GM18499 (cell line): ENCODE data around the gene RAB5IF.
"Not testable (repeated sequence)": the region's sequence is repeated elsewhere in the genome, so short reads cannot be mapped to it uniquely, and the experiment has no call there.

ENCODE experiments used
- ATAC-seq: cut with Tn5 transposase; IDR thresholded peaks from one replicate; pipeline ENCODE4 v1.9.1; 2021; ENCODE audit warnings: moderate number of reproducible peaks; ENCODE audit not compliant: insufficient read depth, unreplicated experiment

The RAB5IF gene

GRCh38 chr20:36605399-36606157, at the start of gene RAB5IF:
Gene RAB5IF, plus strand, starts transcription at chr20:36605779. Its CDS starts 173 bp downstream, at chr20:36605952.
- ATAC-seq = peak; percentile 84

DNA sequence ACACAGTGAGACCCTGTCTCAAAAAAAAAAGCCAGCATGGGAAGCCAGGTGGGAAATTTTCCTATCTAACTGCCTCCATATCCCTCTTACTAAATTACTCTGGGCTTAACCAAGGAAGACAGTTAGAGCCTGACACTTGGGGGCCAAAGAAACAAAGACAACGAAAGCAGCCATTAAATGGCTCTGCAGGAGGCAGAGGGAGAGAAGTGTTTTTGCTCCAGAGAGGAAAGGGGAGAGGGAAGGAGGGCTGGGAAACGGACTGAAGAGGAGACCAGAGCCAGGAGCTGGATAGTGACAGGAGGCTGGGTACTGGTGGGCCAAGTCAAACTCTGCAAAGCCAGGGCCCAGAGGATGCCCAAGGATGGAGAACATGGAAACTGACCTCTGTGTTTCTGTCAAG, 42.9 kb upstream of the RAB5IF start:
- no peak for ATAC-seq

GRCh38 chr20:36563374-36563773, 42.2 kb upstream of the RAB5IF start:
- ATAC-seq = no peak

- not testable (repeated sequence) for ATAC-seq
Measured at GRCh38 chr20:36564078-36564725, 41.4 kb upstream of the RAB5IF start.

DNA sequence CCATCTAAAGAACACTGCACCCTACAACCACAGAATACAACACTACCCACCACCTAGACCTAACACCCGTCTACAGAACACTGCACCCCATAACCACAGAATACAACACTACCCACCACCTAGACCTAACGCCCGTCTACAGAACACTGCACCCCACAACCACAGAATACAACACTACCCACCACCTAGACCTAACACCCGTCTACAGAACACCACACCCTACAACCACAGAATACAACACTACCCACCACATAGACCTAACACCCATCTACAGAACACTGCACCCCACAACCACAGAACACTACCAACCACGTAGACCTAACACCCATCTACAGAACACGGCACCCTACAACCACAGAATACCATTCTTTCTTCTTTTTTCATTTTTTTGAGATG, 40.9 kb upstream of the RAB5IF start:
- ATAC-seq = not testable (repeated sequence)

- ATAC-seq = no peak
Measured at GRCh38 chr20:36565520-36565919, 40.1 kb upstream of the RAB5IF start.

- ATAC-seq = no peak
Measured at GRCh38 chr20:36569847-36570429, 35.6 kb upstream of the RAB5IF start.

DNA sequence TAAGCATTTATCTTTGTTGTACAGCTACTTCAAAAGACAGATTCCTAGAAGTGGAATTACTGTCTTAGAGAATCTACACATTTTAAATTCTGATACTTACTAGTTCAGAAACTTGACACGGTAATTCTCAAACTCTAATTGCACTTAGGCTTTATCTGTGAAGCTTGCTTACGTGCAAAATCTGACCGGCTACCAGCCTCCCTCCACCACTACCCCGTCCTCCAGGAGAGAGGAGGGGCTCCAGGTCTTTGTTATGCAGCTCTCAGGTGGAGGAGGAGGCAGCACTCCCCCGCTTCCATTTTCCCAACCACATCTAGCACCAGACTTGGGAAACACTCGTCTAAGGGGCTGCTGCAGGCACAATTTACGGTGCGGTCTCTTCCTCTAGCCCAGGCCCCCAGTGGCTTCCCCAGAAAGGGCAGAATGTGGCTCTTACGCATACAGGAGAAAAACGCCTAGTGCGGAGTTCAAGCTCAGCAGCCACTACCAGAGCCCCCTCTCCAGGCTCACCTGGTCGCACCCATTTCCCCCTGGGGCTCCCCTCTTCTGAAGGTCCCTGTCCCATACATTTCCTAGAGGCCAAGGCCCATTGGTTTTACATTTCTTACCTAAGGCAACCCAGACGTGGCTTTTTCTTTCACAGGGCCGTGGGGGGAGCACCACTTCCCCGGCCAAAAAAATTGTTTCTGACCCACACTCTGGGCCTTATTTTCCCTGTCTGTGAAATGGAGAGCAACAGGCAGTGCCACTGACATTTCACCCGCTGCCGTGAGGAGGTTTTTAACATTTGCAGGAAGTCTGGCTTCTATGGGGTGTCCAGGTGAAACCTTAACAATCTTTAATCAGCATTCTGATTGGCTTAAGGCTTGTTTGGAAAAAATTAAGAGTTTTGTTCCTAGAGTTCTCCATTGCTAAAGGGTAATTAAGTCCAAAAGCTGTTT, 33.7 kb upstream of the RAB5IF start:
- ATAC-seq = no peak

DNA sequence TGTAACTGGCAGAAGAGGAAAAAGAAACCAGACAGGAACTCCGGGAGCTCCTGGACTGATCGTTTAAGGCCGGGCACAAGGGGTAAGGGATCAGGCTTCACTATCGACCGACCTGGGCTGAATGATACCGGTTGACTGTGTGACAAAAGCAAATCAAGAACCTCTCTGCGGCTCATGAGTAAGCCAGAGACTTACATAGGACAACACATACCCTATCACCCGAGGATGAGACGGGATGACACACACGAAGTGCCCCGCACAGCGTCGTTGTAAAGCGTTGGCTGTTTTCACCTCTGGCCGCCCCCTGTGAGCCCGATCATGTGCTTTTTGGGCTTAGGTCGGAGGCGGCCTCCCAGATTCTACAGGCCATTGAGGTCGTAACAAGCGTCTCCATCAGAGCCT, 32.9 kb upstream of the RAB5IF start:
- no peak for ATAC-seq

GRCh38 chr20:36573103-36573797, 32.3 kb upstream of the RAB5IF start, which contains the start of gene TGIF2:
Gene TGIF2, plus strand, starts transcription at chr20:36573597. Its CDS starts 5,178 bp downstream, at chr20:36578775.
- no peak for ATAC-seq

- ATAC-seq = no peak
Measured at GRCh38 chr20:36573798-36574365, 31.7 kb upstream of the RAB5IF start.

- ATAC-seq = no peak
Measured at GRCh38 chr20:36574366-36575135, 31.0 kb upstream of the RAB5IF start.

DNA sequence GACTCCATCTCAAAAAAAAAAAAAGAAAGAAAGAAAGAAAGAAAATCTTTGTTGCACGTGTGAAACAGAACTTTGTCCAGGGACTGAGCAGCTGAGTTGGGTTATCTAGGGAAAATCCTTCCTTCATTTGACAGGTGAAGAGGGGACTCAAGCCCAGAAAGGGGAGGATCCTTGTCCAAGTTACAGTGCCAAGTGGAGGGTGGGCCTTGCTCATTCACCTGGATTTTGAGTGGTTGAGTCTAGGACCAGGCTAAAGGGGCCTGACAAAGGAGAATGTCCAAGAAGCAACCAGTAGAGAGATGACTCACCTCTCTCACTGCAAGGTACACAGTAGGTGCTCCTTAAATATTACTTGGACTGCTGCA, 29.5 kb upstream of the RAB5IF start:
- no peak for ATAC-seq

- ATAC-seq = no peak
Measured at GRCh38 chr20:36578356-36579041, 27.1 kb upstream of the RAB5IF start.

- ATAC-seq = no peak
Measured at GRCh38 chr20:36579996-36580545, 25.5 kb upstream of the RAB5IF start.

GRCh38 chr20:36582322-36582721, 23.3 kb upstream of the RAB5IF start:
- no peak for ATAC-seq

GRCh38 chr20:36582821-36583220, 22.8 kb upstream of the RAB5IF start:
- no peak for ATAC-seq

GRCh38 chr20:36584018-36584481, 21.5 kb upstream of the RAB5IF start:
- no peak for ATAC-seq
